GM12892 (cell line): ENCODE data around the gene SPATA12.

Experiments
- POLR2A ChIP-seq: IDR thresholded peaks from 2 replicates; pipeline ENCODE4 v1.6.1; 2011; ENCODE audit warnings: low read depth, low read length, control low read depth
- POLR2AphosphoS5 ChIP-seq: IDR thresholded peaks from 2 replicates; pipeline ENCODE4 v1.6.1; 2011; ENCODE audit warnings: low read depth, low read length, control low read depth
- TAF1 ChIP-seq: IDR thresholded peaks from 2 replicates; pipeline ENCODE4 v1.6.1; 2011; ENCODE audit warnings: low read depth, mild to moderate bottlenecking, control low read depth, low read length, borderline replicate concordance

DNA sequence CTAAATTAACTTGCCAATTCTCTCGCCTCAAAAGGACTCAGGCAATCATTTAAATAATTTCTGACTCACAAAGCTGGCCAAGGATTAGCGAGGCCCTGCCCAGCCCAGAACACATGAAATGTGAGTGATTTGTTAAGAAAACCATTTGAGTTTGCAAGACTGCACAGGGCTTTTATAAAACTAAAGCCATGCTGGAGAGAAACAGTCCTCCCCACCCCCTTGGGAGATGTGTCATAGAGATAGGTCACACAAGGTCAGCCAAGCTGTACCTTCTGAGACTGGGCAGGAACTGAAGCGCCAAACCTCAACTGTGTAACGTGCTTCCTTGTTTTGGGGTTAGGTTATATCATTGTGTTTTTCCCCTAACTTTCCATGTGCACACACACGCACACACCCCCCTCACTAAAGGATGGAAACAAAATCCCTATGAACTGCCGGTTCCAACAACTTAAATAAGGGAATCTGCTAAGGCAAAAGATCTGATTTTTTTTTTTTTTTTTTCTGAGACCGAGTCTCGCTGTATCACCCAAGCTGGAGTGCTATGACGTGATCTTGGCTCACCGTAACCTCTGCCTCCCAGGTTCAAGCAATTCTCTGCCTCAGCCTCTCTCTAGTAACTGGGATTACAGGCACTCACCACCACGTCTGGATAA, 8.1 kb downstream of the SPATA12 start:
- TF ChIP-seq POLR2A (no peak), POLR2AphosphoS5 (peak; percentile 36; the same call in 1 of the 2 replicates), TAF1 (no peak)
